Vagina (tissue), 2 donors: Measurements from ENCODE around the gene ZNF804A.

Source experiments
- POLR2A ChIP-seq, 2 donors: fragments of 450-650 bp; IDR thresholded peaks; one replicate each; pipeline ENCODE4 v1.6.1; 2017; ENCODE audit warnings: antibody characterized with exemption in 2 of 2, mild to moderate bottlenecking in 2 of 2, moderate library complexity in 2 of 2
- TF ChIP-seq, protein P1 (sequence below), 3 experiments: fragments of 450-650 bp in 2 of 3; fragments of 200-600 bp in 1 of 3; sonication (generic) in 1 of 3; IDR thresholded peaks; one replicate each; pipeline ENCODE4 v1.5.1; 2017 to 2019; ENCODE audit warnings: antibody characterized with exemption in 3 of 3, mild to moderate bottlenecking in 2 of 3, moderate library complexity in 2 of 3

DNA sequence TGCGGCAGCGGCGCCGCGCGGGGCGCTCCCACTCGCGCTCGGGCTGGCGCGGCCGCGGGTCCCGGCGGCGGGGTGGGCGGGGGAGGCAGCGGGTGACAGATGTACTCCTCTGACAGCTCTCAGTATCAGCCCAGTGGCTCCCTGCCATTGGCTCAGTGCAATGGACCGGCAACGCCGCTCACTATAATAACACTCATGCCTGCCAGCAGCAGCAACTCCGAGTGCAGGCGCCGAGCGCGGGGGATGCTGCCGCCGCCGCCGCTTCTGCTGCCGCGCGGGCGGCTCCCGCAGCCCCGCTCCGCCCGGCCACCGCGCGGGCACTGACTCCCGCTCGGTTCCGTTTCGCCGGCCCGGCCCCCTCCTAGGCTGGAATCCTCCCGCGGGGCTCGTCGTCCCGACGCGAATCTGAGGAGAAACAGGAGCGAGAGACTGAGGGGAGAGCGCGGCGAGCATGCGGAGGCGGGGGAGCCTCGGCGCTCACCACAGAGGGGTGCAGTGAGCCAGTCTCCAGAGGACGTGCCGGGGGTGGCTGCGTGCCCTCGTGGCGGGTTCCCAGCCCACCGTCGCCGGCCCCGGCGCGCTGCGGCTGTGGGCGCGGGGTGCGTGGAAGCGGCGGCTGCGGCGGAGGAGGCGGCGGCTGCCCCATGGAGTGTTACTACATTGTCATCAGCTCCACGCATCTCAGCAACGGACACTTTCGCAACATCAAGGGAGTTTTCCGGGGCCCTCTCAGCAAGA, at the start of gene ZNF804A:
- TF ChIP-seq, protein P1, sequence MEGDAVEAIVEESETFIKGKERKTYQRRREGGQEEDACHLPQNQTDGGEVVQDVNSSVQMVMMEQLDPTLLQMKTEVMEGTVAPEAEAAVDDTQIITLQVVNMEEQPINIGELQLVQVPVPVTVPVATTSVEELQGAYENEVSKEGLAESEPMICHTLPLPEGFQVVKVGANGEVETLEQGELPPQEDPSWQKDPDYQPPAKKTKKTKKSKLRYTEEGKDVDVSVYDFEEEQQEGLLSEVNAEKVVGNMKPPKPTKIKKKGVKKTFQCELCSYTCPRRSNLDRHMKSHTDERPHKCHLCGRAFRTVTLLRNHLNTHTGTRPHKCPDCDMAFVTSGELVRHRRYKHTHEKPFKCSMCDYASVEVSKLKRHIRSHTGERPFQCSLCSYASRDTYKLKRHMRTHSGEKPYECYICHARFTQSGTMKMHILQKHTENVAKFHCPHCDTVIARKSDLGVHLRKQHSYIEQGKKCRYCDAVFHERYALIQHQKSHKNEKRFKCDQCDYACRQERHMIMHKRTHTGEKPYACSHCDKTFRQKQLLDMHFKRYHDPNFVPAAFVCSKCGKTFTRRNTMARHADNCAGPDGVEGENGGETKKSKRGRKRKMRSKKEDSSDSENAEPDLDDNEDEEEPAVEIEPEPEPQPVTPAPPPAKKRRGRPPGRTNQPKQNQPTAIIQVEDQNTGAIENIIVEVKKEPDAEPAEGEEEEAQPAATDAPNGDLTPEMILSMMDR (IDR thresholded peaks at IDR 0.05): no peak
- TF ChIP-seq POLR2A (IDR thresholded peaks at IDR 0.05): no peak
